ENCODE results near the gene TBX4.

Gene TBX4

DNA sequence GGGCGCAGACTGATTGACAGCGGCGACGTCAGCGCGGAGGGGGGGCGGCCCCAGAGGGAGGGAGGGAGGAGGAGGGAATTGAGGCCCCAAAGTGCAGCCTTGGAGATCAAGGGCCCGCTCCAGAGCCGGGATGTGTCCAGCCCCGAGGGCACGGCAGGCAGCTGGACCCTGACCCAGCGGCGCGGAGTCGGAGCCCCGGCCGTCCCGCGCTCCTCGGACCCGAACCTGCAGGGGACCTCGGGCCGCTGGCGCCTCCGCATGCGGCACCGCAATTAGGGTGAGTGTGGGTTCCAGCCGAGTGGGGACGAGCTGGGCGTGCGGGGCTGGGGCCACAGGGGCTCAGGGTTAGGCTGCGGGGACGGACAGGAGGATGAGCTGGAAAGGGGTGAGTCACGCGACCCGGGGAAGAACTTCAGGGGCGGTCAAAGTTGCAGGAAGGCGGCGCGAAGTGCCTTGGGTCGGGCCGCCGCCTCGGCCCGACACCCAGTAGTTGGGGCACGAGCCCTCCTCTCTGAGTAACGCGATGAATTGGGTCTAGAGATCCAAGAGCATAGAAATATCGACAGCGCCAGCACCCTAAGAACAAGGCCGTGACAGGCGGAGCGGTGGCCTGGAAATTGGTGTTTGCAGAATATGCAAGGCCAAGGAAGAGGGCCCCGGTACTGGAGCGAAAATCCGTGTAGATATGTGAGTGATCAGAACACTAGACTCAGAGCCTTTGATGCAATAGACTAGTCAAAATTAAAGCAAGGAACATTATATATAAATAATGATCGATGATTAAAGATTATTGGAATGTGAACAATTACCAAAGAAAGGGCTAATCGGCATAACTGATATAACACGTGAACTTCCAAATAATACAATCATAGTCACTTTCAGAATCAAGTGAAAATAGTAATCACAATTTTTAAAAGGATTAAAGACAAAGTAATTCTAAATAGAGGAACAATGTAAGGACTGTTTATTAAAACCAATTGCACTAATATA lies at the start of gene TBX4:
Gene TBX4 (plus strand): TSS at position 122 of the 990 bp plus-strand sequence. CDS start 4,069 bp downstream, outside the sequence.
- Mint-ChIP-seq H3K4me3 (no peak within 1 kb of the TSS), H3K9me3 (no peaks in the 10 kb centered on the region), H3K27me3 (ENCODE audit: low read depth) (peaks cover 63% of the 10 kb centered on the region), H3K27ac (no peak within 1 kb of the TSS), H3K36me3 (ENCODE audit: low read depth) (peaks cover 4% of the 10 kb centered on the region), H3K4me1 (ENCODE audit: low read depth) (peaks cover 8% of the 10 kb centered on the region)

GRCh38 chr17:61402978-61403800 lies 49.0 kb upstream of the TBX4 start:
- Mint-ChIP-seq H3K27ac (peak overlapping the region; percentile 52), H3K9me3 (no peaks in the 10 kb centered on the region), H3K4me3 (peak overlapping the region; percentile 57), H3K36me3 (ENCODE audit: low read depth) (peaks cover 2% of the 10 kb centered on the region), H3K27me3 (ENCODE audit: low read depth) (peaks cover 69% of the 10 kb centered on the region), H3K4me1 (ENCODE audit: low read depth) (peaks cover 21% of the 10 kb centered on the region)

- H3K4me1 Mint-ChIP-seq (ENCODE audit: low read depth) = peaks cover 21% of the 10 kb centered on the region
- peak overlapping the region; percentile 36 for H3K27ac Mint-ChIP-seq
These were observed 48.2 kb upstream of the TBX4 start for GRCh38 chr17:61403801-61404662.

DNA sequence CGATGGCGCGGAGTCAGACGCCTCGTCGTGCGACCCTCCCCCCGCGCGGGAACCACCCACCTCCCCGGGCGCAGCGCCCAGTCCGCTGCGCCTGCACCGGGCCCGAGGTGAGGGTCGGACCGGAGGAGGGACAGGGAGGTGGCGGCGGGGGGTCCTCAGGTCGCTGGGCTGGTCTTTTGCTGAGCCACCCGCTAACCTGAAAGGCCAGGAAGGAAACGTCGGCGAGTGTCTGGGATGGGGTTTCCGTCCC lies 47.6 kb upstream of the TBX4 start:
- H3K27me3 Mint-ChIP-seq (ENCODE audit: low read depth) = peaks cover 74% of the 10 kb centered on the region
- no peaks in the 10 kb centered on the region for H3K9me3 Mint-ChIP-seq
- H3K27ac Mint-ChIP-seq = no peak overlapping the region
- no peak overlapping the region for H3K4me3 Mint-ChIP-seq
- H3K4me1 Mint-ChIP-seq (ENCODE audit: low read depth) = peaks cover 21% of the 10 kb centered on the region
- H3K36me3 Mint-ChIP-seq (ENCODE audit: low read depth) = peaks cover 2% of the 10 kb centered on the region

More at GRCh38 chr17:61403801-61404662, 48.2 kb upstream of the TBX4 start:
- H3K27me3 Mint-ChIP-seq (ENCODE audit: low read depth) = peaks cover 71% of the 10 kb centered on the region
- H3K4me3 Mint-ChIP-seq = no peak overlapping the region
- no peaks in the 10 kb centered on the region for H3K9me3 Mint-ChIP-seq
- H3K36me3 Mint-ChIP-seq (ENCODE audit: low read depth) = peaks cover 2% of the 10 kb centered on the region

DNA sequence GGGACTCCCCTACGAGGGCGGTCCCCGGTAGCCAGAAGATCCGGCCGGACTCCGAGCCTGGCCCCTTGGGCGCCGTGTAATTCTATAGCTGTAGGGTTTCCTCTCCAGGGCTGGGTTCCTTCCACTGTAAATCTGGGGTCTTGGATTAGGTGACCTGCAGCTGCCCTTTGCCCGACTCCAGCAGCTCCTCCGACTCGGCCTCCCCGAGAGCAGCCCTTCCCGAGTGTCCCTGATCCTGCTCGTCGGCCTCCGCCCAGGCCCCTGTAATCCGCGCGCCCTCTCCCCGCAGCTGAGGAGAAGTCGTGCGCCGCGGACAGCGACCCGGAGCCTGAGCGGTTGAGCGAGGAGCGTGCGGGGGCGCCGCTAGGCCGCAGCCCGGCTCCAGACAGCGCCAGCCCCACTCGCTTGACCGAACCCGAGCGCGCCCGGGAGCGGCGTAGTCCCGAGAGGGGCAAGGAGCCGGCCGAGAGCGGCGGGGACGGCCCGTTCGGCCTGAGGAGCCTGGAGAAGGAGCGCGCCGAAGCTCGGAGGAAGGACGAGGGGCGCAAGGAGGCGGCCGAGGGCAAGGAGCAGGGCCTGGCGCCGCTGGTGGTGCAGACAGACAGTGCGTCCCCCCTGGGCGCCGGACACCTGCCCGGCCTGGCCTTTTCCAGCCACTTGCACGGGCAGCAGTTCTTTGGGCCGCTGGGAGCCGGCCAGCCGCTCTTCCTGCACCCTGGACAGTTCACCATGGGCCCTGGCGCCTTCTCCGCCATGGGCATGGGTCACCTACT lies 47.1 kb upstream of the TBX4 start:
- Mint-ChIP-seq H3K27ac (no peak overlapping the region), H3K4me3 (no peak overlapping the region), H3K36me3 (ENCODE audit: low read depth) (peaks cover 2% of the 10 kb centered on the region), H3K4me1 (ENCODE audit: low read depth) (peaks cover 25% of the 10 kb centered on the region), H3K9me3 (no peaks in the 10 kb centered on the region), H3K27me3 (ENCODE audit: low read depth) (peaks cover 78% of the 10 kb centered on the region)

- H3K27me3 Mint-ChIP-seq (ENCODE audit: low read depth) = peaks cover 80% of the 10 kb centered on the region
- H3K4me3 Mint-ChIP-seq = no peak overlapping the region
- H3K4me1 Mint-ChIP-seq (ENCODE audit: low read depth) = peaks cover 31% of the 10 kb centered on the region
These were observed 46.3 kb upstream of the TBX4 start for GRCh38 chr17:61405686-61406536.

DNA sequence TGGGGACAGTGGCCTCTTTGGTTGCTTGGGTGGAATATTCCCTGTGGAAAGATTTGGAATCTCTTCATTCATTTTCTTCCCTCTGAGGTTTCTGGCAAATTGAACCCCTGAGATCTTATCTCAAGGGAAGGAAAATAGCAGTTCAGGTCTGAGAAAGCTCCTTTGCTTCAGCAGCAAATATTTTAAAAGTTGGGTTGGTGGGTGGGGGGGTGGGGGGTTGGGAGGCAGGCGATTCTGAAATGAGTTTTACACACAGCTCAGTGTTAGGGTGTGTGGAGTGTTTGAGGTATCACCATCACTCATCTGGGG lies 45.7 kb upstream of the TBX4 start:
- Mint-ChIP-seq H3K4me1 (ENCODE audit: low read depth) (peaks cover 30% of the 10 kb centered on the region), H3K4me3 (no peak overlapping the region), H3K9me3 (no peaks in the 10 kb centered on the region), H3K36me3 (ENCODE audit: low read depth) (no peaks in the 10 kb centered on the region), H3K27me3 (ENCODE audit: low read depth) (peaks cover 77% of the 10 kb centered on the region), H3K27ac (no peak overlapping the region)

More at GRCh38 chr17:61405686-61406536, 46.3 kb upstream of the TBX4 start:
- H3K9me3 Mint-ChIP-seq = no peaks in the 10 kb centered on the region
- peaks cover 2% of the 10 kb centered on the region for H3K36me3 Mint-ChIP-seq (ENCODE audit: low read depth)
- H3K27ac Mint-ChIP-seq = no peak overlapping the region

GRCh38 chr17:61406971-61407911 lies 45.0 kb upstream of the TBX4 start:
- Mint-ChIP-seq H3K4me1 (ENCODE audit: low read depth) (peaks cover 30% of the 10 kb centered on the region), H3K27me3 (ENCODE audit: low read depth) (peaks cover 74% of the 10 kb centered on the region), H3K27ac (no peak overlapping the region), H3K4me3 (no peak overlapping the region), H3K36me3 (ENCODE audit: low read depth) (no peaks in the 10 kb centered on the region), H3K9me3 (no peaks in the 10 kb centered on the region)

- H3K4me3 Mint-ChIP-seq = peak overlapping the region; percentile 48
- H3K36me3 Mint-ChIP-seq (ENCODE audit: low read depth) = no peaks in the 10 kb centered on the region
- peaks cover 19% of the 10 kb centered on the region for H3K4me1 Mint-ChIP-seq (ENCODE audit: low read depth)
- no peaks in the 10 kb centered on the region for H3K9me3 Mint-ChIP-seq
- peaks cover 68% of the 10 kb centered on the region for H3K27me3 Mint-ChIP-seq (ENCODE audit: low read depth)
- H3K27ac Mint-ChIP-seq = no peak overlapping the region
These were observed 43.8 kb upstream of the TBX4 start for GRCh38 chr17:61408151-61409041.

DNA sequence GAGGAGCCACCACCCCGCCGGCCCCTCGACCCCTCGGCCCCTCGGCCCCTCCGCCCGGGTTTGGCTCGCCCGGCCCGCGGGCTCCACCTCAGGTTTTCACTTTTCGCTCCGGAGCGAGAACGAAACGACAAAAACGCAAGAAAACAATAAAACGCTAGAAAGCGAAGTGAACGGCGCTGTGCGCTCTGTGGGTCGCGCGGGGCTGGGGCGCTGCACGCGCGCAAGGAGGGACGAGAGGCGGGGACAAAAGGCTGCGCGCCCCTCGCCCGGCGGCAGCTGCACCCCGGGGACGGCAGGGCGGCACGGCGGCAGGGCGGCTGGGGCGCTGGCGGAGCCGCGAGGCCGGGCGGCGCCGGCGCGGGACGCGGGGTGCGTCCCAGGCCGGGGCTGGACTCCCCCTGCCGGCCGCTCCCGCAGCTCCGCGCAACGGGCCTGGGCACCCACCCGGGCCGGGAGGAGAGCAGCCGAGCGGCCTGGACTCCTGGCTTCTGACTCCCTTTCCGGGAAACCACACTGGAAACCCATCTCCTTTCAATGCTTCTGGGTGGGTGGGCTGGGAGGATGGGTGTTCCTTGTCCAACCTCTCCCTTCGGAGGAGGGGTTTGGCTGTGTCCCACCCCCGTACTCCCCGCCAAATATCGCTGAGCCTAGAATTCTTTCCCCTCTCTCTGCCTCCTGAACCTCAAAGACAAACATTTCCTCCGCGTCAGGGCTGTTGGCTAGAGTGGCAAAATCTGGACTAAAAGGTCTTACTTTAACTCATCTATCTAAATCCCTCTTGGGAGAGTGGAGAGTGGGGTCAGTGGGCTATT lies 42.7 kb upstream of the TBX4 start:
- no peaks in the 10 kb centered on the region for H3K36me3 Mint-ChIP-seq (ENCODE audit: low read depth)
- peak overlapping the region; percentile 20 for H3K27ac Mint-ChIP-seq
- peaks cover 62% of the 10 kb centered on the region for H3K27me3 Mint-ChIP-seq (ENCODE audit: low read depth)
- H3K4me1 Mint-ChIP-seq (ENCODE audit: low read depth) = peaks cover 14% of the 10 kb centered on the region
- H3K9me3 Mint-ChIP-seq = no peaks in the 10 kb centered on the region
- peak overlapping the region; percentile 72 for H3K4me3 Mint-ChIP-seq

All from T-helper 1 cell treated with Interleukin-12 subunit alpha and Interleukin-12 subunit beta and Interleukin-4 antibody, amounts not matched to agents 30 μg/mL and 1 μg/mL, for 36 hours (primary cell).